Lower leg skin (tissue), 3 donors: ENCODE data around the gene C4BPB.

Source experiments
- CTCF ChIP-seq, 3 donors: fragments of 450-650 bp; IDR thresholded peaks; one replicate each; pipeline ENCODE4 v1.5.1; 2016; ENCODE audit warnings: antibody characterized with exemption in 3 of 3, mild to moderate bottlenecking in 3 of 3, moderate library complexity in 2 of 3
- POLR2A ChIP-seq, 2 donors: fragments of 450-650 bp; IDR thresholded peaks; one replicate each; pipeline ENCODE4 v1.6.1; 2016 to 2017; ENCODE audit warnings: antibody characterized with exemption in 2 of 2, mild to moderate bottlenecking in 1 of 2, moderate library complexity in 1 of 2

GRCh38 chr1:207040181-207040533 is 48.5 kb upstream of the C4BPB start:
- TF ChIP-seq CTCF (IDR thresholded peaks at IDR 0.05) (no peak), POLR2A (IDR thresholded peaks at IDR 0.05) (no peak)
